K562 (cell line): Measurements from ENCODE around the gene MINDY4. TPM values are rescaled to one million over a fixed set of nuclear protein-coding genes. Genes with fewer than 3 reads are reported as not detected.
A peak's percentile ranks its signal among the peaks of the same experiment; 100 is the strongest.

Source experiments
- ARID4B ChIP-seq: sonication (generic); formaldehyde crosslinking; IDR thresholded peaks from 2 replicates; pipeline ENCODE4 v1.8.0; 2022; ENCODE audit warnings: mild to moderate bottlenecking, missing genetic modification reagents
- BRD9 ChIP-seq: fragments of 450-650 bp; IDR thresholded peaks from 2 replicates; pipeline ENCODE4 v1.6.1; 2018; ENCODE audit warnings: low read depth; ENCODE audit not compliant: partially characterized antibody
- BRF1 ChIP-seq: IDR thresholded peaks from 3 replicates; pipeline ENCODE4 v1.6.1; 2011; ENCODE audit warnings: borderline replicate concordance, mild to moderate bottlenecking; ENCODE audit not compliant: insufficient read length; ENCODE audit errors: extremely low read depth
- E2F5 ChIP-seq: sonication (generic); formaldehyde crosslinking; IDR thresholded peaks from 2 replicates; pipeline ENCODE4 v1.8.0; 2022; ENCODE audit warnings: mild to moderate bottlenecking, missing genetic modification reagents
- GTF2B ChIP-seq: IDR thresholded peaks from 2 replicates; pipeline ENCODE4 v1.6.1; 2011; ENCODE audit not compliant: insufficient read length; ENCODE audit errors: extremely low read depth
- HMBOX1 ChIP-seq: sonication (generic); IDR thresholded peaks from 2 replicates; pipeline ENCODE4 v1.6.1; 2016
- KLF16 ChIP-seq: IDR thresholded peaks from 2 replicates; pipeline ENCODE4 v1.6.1; 2016; ENCODE audit warnings: antibody characterized with exemption
- MIER1 ChIP-seq: fragments of 450-650 bp; IDR thresholded peaks from 2 replicates; pipeline ENCODE4 v1.6.1; 2016; ENCODE audit warnings: antibody characterized with exemption, mild to moderate bottlenecking, low read depth
- MYNN ChIP-seq, 2 experiments: sonication (generic); formaldehyde crosslinking in 1 of 2; IDR thresholded peaks; 2 replicates each; pipeline versions ENCODE4 v1.5.0 to v1.6.1; 2016 to 2020; ENCODE audit warnings: antibody characterized with exemption in 1 of 2, missing genetic modification reagents in 1 of 2
- NCOR1 ChIP-seq: fragments of 450-650 bp; IDR thresholded peaks from 2 replicates; pipeline ENCODE4 v1.6.1; 2016; ENCODE audit warnings: mild to moderate bottlenecking, moderate library complexity
- PCBP2 ChIP-seq: fragments of 200-400 bp; formaldehyde crosslinking; IDR thresholded peaks from 2 replicates; pipeline ENCODE4 v1.6.1; 2018; ENCODE audit warnings: low read length, low read depth, mild to moderate bottlenecking, moderate library complexity; ENCODE audit not compliant: poor library complexity, severe bottlenecking
- PTRF ChIP-seq: fragments of 450-650 bp; IDR thresholded peaks from 2 replicates; pipeline ENCODE4 v1.6.1; 2016; ENCODE audit warnings: mild to moderate bottlenecking, missing genetic modification characterization, missing compliant biosample characterization
- RHOXF2B ChIP-seq: fragments of 250-450 bp; sonication (Bioruptor Pico); conservative IDR thresholded peaks from 2 replicates; pipeline ENCODE4 v1.5.1; 2021
- RUNX1 ChIP-seq: sonication (generic); IDR thresholded peaks from 2 replicates; pipeline ENCODE4 v1.6.1; 2016; ENCODE audit warnings: antibody characterized with exemption, low read depth
- SAP30 ChIP-seq: fragments of 200-600 bp; sonication (generic); IDR thresholded peaks from 2 replicates; pipeline ENCODE4 v1.6.1; 2012; ENCODE audit warnings: borderline replicate concordance, low read depth, mild to moderate bottlenecking, moderate library complexity, low read length, control low read depth, inconsistent platforms; ENCODE audit not compliant: insufficient read depth, poor library complexity, severe bottlenecking
- SUPT5H ChIP-seq: fragments of 450-650 bp; IDR thresholded peaks from 2 replicates; pipeline ENCODE4 v1.6.1; 2016
- TAF1 ChIP-seq: IDR thresholded peaks from 2 replicates; pipeline ENCODE4 v1.6.1; 2011; ENCODE audit warnings: mild to moderate bottlenecking, low read length, moderate library complexity; ENCODE audit not compliant: insufficient read depth, control insufficient read depth, severe bottlenecking; ENCODE audit errors: extremely low read depth
- ZFP91 ChIP-seq: sonication (generic); formaldehyde crosslinking; IDR thresholded peaks from 2 replicates; pipeline ENCODE4 v1.8.0; 2022; ENCODE audit warnings: mild to moderate bottlenecking, missing genetic modification reagents
- ZNF316 ChIP-seq: fragments of 450-650 bp; IDR thresholded peaks from 2 replicates; pipeline ENCODE4 v1.6.1; 2016
- ZNF699 ChIP-seq: fragments of 250-450 bp; sonication (Bioruptor Pico); IDR thresholded peaks from 2 replicates; pipeline ENCODE4 v1.8.0; 2021; ENCODE audit warnings: mild to moderate bottlenecking, moderate library complexity; ENCODE audit not compliant: insufficient replicate concordance
- polyA plus RNA-seq, 8 experiments: library from polyadenylated mRNA; depleted of rRNA in 4 of 8; stranded (reverse) in 5 of 8; unstranded in 3 of 8; fragments of >200 nt; fragmentation: Nextera tagmentation in 2 of 8; fragmentation: Illumina TruSeq in 1 of 8; extraction: Ambion mirVana in 2 of 8; extraction: Trizol in 1 of 8; gene quantifications; 2 replicates each; pipeline versions ENCODE4 v1.2.1 to v1.2.3, GENCODE V29; 2011 to 2014; ENCODE audit warnings: inconsistent platforms in 1 of 8, missing spikeins in 1 of 8
- total RNA-seq, 7 experiments: library from RNA; depleted of rRNA in 6 of 7; stranded (reverse); fragments of >200 nt in 6 of 7; fragmentation: Illumina TruSeq in 2 of 7; extraction: Trizol in 2 of 7; gene quantifications; 2 replicates each; pipeline versions ENCODE4 v1.2.1 to v1.2.3, GENCODE V29; 2011 to 2021; ENCODE audit warnings: low replicate concordance in 1 of 7

The MINDY4 gene
- total and polyA plus RNA-seq, 9 of the 15 experiments (the other 6 are each of a cell fraction or from before 2014, with no cell fraction given) = 2.1 to 16.7 (median 11.0) TPM

GRCh38 chr7:30771174-30771879, at the start of gene MINDY4 (continued):
- TF ChIP-seq RHOXF2B = no peak
- no peak for TF ChIP-seq ZFP91 (CRISPR knock-in tag)
- no peak for TF ChIP-seq E2F5 (CRISPR knock-in tag)
- no peak for TF ChIP-seq MIER1
- no peak for TF ChIP-seq GTF2B
- TF ChIP-seq NCOR1 = no peak
- TF ChIP-seq MYNN (IDR thresholded peaks at IDR 0.05) = no peak
- no peak for TF ChIP-seq MYNN (CRISPR knock-in tag; IDR thresholded peaks at IDR 0.05)
- no peak for TF ChIP-seq BRD9
- TF ChIP-seq SUPT5H = peak; percentile 69
- TF ChIP-seq TAF1 = no peak
- TF ChIP-seq PCBP2 = no peak
- TF ChIP-seq PTRF = no peak
- no peak for TF ChIP-seq HMBOX1
- no peak for TF ChIP-seq KLF16
- TF ChIP-seq ARID4B = peak; percentile 83
- TF ChIP-seq RUNX1 = no peak
- no peak for TF ChIP-seq ZNF316
- TF ChIP-seq SAP30 = peak; percentile 83
- no peak for TF ChIP-seq ZNF699
- TF ChIP-seq BRF1 = no peak
